Spinal cord (tissue), 4 donors: ENCODE measurements around the gene ZDHHC4. TPM values are rescaled to one million over a fixed set of nuclear protein-coding genes. Genes with fewer than 3 reads are reported as not detected.

Experiments used
- polyA plus RNA-seq, 2 donors: library from polyadenylated mRNA; unstranded; fragments of 120-200 nt; gene quantifications; one replicate each; pipeline ENCODE4 v1.2.1, GENCODE V29; 2013; ENCODE audit not compliant: insufficient read length in 2 of 2
- total RNA-seq, 2 donors: library from RNA; depleted of rRNA in 1 of 2; stranded (reverse); fragments of 120-200 nt in 1 of 2; fragments of >200 nt in 1 of 2; gene quantifications; one replicate each; pipeline versions ENCODE4 v1.2.3 to v1.2.4, GENCODE V29; 2013 to 2014

The ZDHHC4 gene
- total and polyA plus RNA-seq, 4 donors, result 57.0 to 87.1 (median 62.9) TPM

Other genes starting within 250 kb of the ZDHHC4 start
- 10 to 100 TPM; 24.9 to 26.8 TPM for gene FAM220A, start 228.5 kb upstream of the ZDHHC4 start, total RNA-seq
- gene FAM220A, start 228.5 kb upstream of the ZDHHC4 start, polyA plus RNA-seq, result 10 to 100 TPM; 33.0 to 34.7 TPM
- 10 to 100 TPM; 68.1 to 83.8 TPM for gene RAC1, start 202.9 kb upstream of the ZDHHC4 start, total RNA-seq
- gene RAC1, start 202.9 kb upstream of the ZDHHC4 start, polyA plus RNA-seq, result 100 to 1,000 TPM; 279 to 328 TPM
- gene DAGLB, start 129.5 kb upstream of the ZDHHC4 start, total RNA-seq, result 10 to 100 TPM; 16.4 to 17.3 TPM
- 10 to 100 TPM; 17.2 to 21.9 TPM for gene DAGLB, start 129.5 kb upstream of the ZDHHC4 start, polyA plus RNA-seq
- 100 to 1,000 TPM; 101 to 149 TPM for gene KDELR2, start 93.3 kb upstream of the ZDHHC4 start, total RNA-seq
- gene KDELR2, start 93.3 kb upstream of the ZDHHC4 start, polyA plus RNA-seq, result 100 to 1,000 TPM; 108 to 109 TPM
- gene GRID2IP, start 26.0 kb upstream of the ZDHHC4 start, total RNA-seq, result under 1 TPM; 0.30 to 0.39 TPM
- gene GRID2IP, start 26.0 kb upstream of the ZDHHC4 start, polyA plus RNA-seq, result 1 to 10 TPM in 1 of 2 donors, under 1 TPM in 1; 0.36 to 1.2 TPM
- gene INTS15, start 12.6 kb downstream of the ZDHHC4 start, total RNA-seq, result 10 to 100 TPM; 14.0 to 22.6 TPM
- gene INTS15, start 12.6 kb downstream of the ZDHHC4 start, polyA plus RNA-seq, result 10 to 100 TPM; 51.5 to 57.0 TPM
- 10 to 100 TPM; 12.9 to 14.8 TPM for gene ZNF853, start 38.2 kb downstream of the ZDHHC4 start, total RNA-seq
- gene ZNF853, start 38.2 kb downstream of the ZDHHC4 start, polyA plus RNA-seq, result 10 to 100 TPM; 42.6 to 46.8 TPM
- 10 to 100 TPM in 1 of 2 donors, 1 to 10 TPM in 1; 9.9 to 17.3 TPM for gene ZNF316, start 59.9 kb downstream of the ZDHHC4 start, total RNA-seq
- gene ZNF316, start 59.9 kb downstream of the ZDHHC4 start, polyA plus RNA-seq, result 10 to 100 TPM; 38.5 to 54.5 TPM
- 10 to 100 TPM; 32.8 to 36.0 TPM for gene ZNF12, start 129.5 kb downstream of the ZDHHC4 start, total RNA-seq
- 10 to 100 TPM; 20.1 to 25.9 TPM for gene ZNF12, start 129.5 kb downstream of the ZDHHC4 start, polyA plus RNA-seq
- 1 to 10 TPM; 1.4 to 8.3 TPM for gene RSPH10B2, start 176.6 kb downstream of the ZDHHC4 start, total RNA-seq
- 1 to 10 TPM; 4.6 to 8.6 TPM for gene RSPH10B2, start 176.6 kb downstream of the ZDHHC4 start, polyA plus RNA-seq
- gene CCZ1B, start 248.8 kb downstream of the ZDHHC4 start, total RNA-seq, result 100 to 1,000 TPM in 1 of 2 donors, 10 to 100 TPM in 1; 85.2 to 128 TPM
- gene CCZ1B, start 248.8 kb downstream of the ZDHHC4 start, polyA plus RNA-seq, result 100 to 1,000 TPM in 1 of 2 donors, 10 to 100 TPM in 1; 60.2 to 102 TPM